Cardiac muscle cell (in vitro differentiated cells and primary cell): ENCODE measurements around the gene KIAA1671. TPM values are rescaled to one million over a fixed set of nuclear protein-coding genes. Genes with fewer than 3 reads are reported as not detected.

Experiments used
- DNase-seq, 2 donors: peaks; one replicate each; pipeline versions ENCODE4 v3.0.0 to v3.0.0-alpha.2; 2010 to 2017; ENCODE audit warnings: low read depth in 1 of 2, low spot score in 1 of 2
- H3K27ac ChIP-seq: fragments of 200-600 bp; sonication (generic); 2 replicates; pipeline ENCODE4 v1.5.1; 2016
- H3K27me3 ChIP-seq: fragments of 200-600 bp; sonication (generic); 2 replicates; pipeline ENCODE4 v1.6.0; 2016; ENCODE audit warnings: control low read depth
- H3K36me3 ChIP-seq: fragments of 200-600 bp; sonication (generic); 2 replicates; pipeline ENCODE4 v1.5.1; 2016; ENCODE audit warnings: control low read depth
- H3K4me1 ChIP-seq: fragments of 200-600 bp; sonication (generic); 2 replicates; pipeline ENCODE4 v1.8.1; 2017; ENCODE audit warnings: low read depth, mild to moderate bottlenecking, mixed run types
- H3K4me3 ChIP-seq: fragments of 200-600 bp; sonication (generic); 2 replicates; pipeline ENCODE4 v1.5.1; 2016; ENCODE audit warnings: mild to moderate bottlenecking
- H3K9me3 ChIP-seq: fragments of 200-600 bp; sonication (generic); 2 replicates; pipeline ENCODE4 v1.5.1; 2017; ENCODE audit warnings: low read depth, mild to moderate bottlenecking, control low read depth
- polyA plus RNA-seq: library from polyadenylated mRNA; unstranded; fragments of >200 nt; fragmentation: Nextera tagmentation; extraction: Ambion mirVana; gene quantifications from 2 replicates; pipeline ENCODE4 v1.2.1, GENCODE V29; 2016
- total RNA-seq: library from RNA; depleted of rRNA; stranded (reverse); fragments of >200 nt; gene quantifications from 2 replicates; pipeline ENCODE4 v1.2.3, GENCODE V29; 2016
- TF ChIP-seq, protein P1 (sequence below): IDR thresholded peaks from 2 replicates; pipeline ENCODE4 v1.5.1; 2012; ENCODE audit warnings: low read depth, mild to moderate bottlenecking, low read length

The KIAA1671 gene
- total and polyA plus RNA-seq, 2 experiments from 2014 or later = 10.9 to 37.3 TPM

DNA sequence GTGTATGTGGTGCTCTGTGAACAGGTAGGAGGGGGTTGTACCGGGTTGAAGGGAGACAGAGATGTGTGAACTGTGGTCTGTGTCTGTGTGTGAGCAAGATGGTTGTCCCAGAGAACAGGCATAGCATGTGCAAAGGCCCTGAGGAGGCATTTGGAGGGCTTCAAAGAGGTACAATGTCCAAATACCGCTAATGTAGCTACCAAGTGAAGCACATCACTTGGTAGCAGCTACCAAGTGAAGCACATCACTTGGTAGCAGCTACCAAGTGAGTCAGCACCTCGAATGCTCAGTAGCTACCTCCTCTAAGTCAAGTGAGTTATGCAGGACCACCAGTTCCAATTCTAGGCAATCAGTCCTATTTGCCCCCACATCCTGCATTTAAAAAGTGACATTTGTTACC, 72.4 kb downstream of the KIAA1671 start:
- no peak overlapping the region for H3K4me3 ChIP-seq
- H3K27ac ChIP-seq = peak overlapping the region; percentile 96
- H3K27me3 ChIP-seq = no peaks in the 10 kb centered on the region
- no peaks in the 10 kb centered on the region for H3K36me3 ChIP-seq
- no peak for DNase-seq
- H3K9me3 ChIP-seq = no peaks in the 10 kb centered on the region
- H3K4me1 ChIP-seq = peaks cover 47% of the 10 kb centered on the region
- TF ChIP-seq, protein P1, sequence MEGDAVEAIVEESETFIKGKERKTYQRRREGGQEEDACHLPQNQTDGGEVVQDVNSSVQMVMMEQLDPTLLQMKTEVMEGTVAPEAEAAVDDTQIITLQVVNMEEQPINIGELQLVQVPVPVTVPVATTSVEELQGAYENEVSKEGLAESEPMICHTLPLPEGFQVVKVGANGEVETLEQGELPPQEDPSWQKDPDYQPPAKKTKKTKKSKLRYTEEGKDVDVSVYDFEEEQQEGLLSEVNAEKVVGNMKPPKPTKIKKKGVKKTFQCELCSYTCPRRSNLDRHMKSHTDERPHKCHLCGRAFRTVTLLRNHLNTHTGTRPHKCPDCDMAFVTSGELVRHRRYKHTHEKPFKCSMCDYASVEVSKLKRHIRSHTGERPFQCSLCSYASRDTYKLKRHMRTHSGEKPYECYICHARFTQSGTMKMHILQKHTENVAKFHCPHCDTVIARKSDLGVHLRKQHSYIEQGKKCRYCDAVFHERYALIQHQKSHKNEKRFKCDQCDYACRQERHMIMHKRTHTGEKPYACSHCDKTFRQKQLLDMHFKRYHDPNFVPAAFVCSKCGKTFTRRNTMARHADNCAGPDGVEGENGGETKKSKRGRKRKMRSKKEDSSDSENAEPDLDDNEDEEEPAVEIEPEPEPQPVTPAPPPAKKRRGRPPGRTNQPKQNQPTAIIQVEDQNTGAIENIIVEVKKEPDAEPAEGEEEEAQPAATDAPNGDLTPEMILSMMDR = no peak

DNA sequence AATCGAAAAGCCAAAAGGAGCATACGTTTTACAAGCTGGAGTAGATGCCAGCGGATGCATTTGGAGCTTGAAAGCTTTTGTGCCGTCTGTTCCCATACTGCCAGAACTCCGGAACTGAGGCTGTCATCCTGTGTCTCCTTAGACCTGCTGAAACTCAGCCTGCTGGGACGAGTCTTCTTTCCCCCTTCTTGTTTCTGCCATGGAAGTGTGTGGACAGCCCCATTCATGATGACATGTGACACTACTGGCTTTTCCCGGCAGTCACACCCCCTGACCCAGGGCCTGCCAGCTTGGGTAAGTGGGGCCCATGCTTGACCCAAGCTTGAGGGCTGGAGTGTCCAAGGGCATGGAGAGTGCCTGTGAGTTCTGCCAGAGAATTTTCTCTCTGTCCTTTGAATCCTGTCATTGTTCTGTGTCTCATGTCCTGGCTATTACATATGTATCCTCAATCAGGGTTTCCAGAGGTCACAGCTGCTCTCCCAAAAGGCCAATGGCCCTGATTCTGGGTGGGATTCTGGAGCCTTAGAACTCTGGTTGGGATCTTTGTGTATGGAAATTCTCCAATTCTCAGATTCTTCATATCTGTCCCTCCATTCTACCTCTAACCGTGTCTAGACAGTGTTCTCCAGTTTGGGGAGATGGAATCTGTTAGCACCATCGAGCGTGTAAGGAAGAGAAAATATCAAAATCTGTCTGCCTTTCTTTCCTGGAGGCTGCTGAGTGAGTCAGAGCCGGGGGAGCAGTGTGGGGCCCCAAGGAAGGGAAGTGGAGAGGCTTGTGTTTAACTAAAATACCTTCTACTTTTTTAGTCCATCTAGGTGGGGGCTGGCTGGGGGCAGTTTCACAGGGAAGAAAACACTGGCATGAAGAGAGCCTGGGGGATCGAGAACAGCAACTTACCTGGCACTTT, 73.2 kb downstream of the KIAA1671 start:
- H3K4me3 ChIP-seq = no peak overlapping the region
- peak overlapping the region; percentile 96 for H3K27ac ChIP-seq
- H3K27me3 ChIP-seq = no peaks in the 10 kb centered on the region
- no peaks in the 10 kb centered on the region for H3K9me3 ChIP-seq
- peak; percentile 65 to 81 for DNase-seq
- H3K36me3 ChIP-seq = no peaks in the 10 kb centered on the region
- peaks cover 47% of the 10 kb centered on the region for H3K4me1 ChIP-seq
- TF ChIP-seq, protein P1 = no peak

DNA sequence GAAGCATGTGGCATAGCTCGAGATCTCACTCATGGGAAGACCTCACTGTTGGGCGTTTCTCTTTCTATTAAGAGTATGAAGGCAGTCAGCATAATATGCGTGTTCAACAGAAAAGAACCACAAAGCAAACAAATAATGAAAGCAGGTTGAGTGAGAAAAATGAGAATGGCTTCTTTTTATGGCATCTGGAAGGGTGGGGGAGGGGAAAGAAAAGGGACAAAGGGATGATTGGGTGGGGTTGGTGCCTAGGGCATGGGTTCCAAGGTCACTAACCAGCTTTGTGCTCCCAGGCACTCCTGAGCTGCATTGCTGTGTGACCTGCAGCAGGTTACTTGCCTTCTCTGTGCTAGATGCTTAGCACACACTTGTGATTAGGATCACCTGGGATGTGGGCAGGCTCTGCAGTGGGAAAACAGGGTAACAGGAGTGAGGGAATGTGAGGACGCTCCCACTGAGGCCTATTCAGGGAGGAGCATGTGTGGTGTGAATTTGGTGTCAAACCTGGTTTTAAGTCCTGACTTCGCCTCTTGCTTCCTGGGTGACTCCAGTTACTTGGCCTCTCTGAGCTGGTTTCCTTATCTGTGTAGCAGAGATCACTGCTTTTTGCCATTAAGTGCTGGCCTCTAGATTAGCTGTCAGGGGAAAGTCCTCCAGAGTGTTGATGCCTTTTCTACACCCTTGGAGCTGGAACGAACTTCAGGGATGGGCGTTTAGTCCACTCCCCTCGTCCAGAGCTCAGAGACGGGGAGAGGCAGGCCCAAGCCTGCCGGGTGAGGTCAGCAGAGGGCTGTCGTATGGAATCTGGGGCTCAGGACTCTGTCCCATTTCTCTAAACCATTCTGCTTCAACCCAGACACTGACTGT, 74.8 kb downstream of the KIAA1671 start:
- Histone ChIP-seq H3K4me3 (no peak overlapping the region), H3K4me1 (peaks cover 51% of the 10 kb centered on the region), H3K27me3 (no peaks in the 10 kb centered on the region), H3K36me3 (no peaks in the 10 kb centered on the region), H3K27ac (peak overlapping the region; percentile 96), H3K9me3 (no peaks in the 10 kb centered on the region)
- TF ChIP-seq, protein P1 = no peak
- peak; percentile 25 to 73 for DNase-seq

DNA sequence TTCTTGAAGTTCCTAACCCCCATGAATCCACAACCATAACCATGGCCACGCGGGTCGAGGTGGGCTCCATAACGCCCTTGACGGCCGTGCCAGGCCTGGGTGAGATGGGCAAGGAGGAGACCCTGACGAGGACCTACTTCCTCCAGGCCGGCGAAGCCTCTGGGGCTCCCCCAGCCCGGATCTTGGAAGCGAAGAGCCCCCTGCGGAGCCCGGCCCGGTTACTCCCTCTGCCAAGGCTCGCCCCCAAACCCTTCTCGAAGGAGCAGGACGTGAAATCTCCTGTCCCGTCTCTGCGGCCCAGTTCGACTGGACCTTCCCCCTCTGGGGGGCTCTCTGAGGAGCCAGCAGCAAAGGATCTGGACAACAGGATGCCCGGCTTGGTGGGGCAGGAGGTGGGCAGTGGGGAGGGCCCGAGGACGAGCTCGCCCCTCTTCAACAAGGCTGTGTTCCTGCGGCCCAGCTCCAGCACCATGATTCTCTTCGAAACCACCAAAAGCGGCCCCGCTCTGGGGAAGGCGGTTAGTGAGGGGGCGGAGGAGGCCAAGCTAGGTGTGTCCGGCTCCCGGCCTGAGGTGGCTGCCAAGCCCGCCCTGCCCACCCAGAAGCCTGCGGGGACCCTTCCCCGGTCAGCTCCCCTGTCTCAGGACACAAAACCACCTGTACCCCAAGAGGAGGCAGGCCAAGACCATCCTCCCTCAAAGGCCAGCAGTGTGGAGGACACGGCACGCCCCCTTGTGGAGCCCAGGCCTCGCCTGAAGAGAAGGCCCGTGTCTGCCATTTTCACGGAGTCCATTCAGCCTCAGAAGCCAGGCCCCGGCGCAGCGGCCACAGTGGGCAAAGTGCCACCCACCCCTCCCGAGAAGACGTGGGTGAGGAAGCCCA, 75.7 kb downstream of the KIAA1671 start:
- peak; percentile 51 to 65 for DNase-seq
- Histone ChIP-seq H3K36me3 (no peaks in the 10 kb centered on the region), H3K27me3 (no peaks in the 10 kb centered on the region), H3K4me3 (no peak overlapping the region), H3K9me3 (no peaks in the 10 kb centered on the region), H3K4me1 (peaks cover 56% of the 10 kb centered on the region), H3K27ac (peak overlapping the region; percentile 96)
- TF ChIP-seq, protein P1 = peak; percentile 66

DNA sequence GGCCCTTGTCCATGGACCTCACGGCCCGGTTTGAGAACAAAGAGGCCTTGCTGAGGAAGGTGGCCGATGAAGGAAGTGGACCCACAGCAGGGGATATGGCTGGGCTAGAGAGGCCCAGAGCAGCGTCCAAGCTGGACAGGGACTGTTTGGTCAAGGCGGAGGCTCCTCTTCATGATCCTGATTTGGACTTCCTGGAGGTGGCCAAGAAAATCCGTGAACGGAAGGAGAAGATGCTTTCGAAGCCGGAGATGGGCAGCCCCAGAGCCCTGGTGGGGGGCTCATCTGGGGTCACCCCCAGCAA, 76.3 kb downstream of the KIAA1671 start:
- no peaks in the 10 kb centered on the region for H3K27me3 ChIP-seq
- no peak overlapping the region for H3K4me3 ChIP-seq
- no peak for DNase-seq
- no peaks in the 10 kb centered on the region for H3K36me3 ChIP-seq
- H3K4me1 ChIP-seq = peaks cover 55% of the 10 kb centered on the region
- no peaks in the 10 kb centered on the region for H3K9me3 ChIP-seq
- H3K27ac ChIP-seq = peak overlapping the region; percentile 96
- TF ChIP-seq, protein P1 = no peak
